Stimulated activated CD4-positive, alpha-beta T cell treated with anti-CD3 and anti-CD28 coated beads, Interleukin-4, amount 100 ng/mL, for 48 hours (primary cell): Measurements from ENCODE around the gene SYCN.

Experiments
- DNase-seq, 2 donors: peaks; one replicate each; pipeline ENCODE4 v3.0.0-alpha.2; 2020; ENCODE audit warnings: low read depth in 2 of 2

Gene SYCN

GRCh38 chr19:39194832-39195542, 9.1 kb downstream of the SYCN start:
- no peak for DNase-seq

DNA sequence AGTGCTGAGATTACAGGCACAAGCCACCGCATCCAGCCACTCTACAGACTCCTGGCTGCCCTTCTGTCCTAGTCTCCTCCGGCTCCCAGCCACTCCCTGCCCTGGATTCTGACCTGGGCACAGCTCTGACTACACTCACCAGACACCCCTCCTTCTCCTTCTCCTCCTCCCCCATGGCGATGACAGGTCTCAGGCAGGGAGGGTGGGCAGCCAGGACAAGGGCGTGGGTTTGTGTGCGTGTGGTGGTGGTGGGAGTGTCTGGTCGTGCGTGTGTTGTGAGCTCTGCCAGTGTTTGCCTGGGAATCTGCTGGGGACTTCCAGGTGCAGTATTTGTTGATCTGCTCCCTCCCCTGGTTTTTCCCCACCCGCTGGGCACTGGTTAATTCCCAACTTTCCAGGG, 10.3 kb downstream of the SYCN start:
- no peak for DNase-seq

DNA sequence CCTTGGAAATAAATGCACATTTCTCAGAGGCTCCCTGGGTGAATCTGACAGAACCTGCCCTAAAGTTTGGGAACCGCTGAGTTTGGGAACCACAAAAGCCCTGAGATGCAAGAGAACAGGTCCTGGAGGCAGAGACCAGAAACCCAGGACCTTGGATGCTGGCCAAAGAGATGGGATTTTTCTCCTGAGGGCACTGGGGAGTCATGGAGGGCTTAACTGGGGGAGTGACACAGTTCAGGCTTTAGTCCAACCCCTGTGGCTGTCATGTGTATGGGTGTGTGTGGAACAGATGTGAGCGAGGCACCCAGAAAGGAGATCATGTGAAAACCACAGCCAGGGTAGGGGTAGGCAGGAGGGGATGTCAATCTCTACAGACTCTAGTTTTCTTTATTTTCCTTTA, 11.2 kb downstream of the SYCN start:
- DNase-seq, result no peak

- DNase-seq, result no peak
Measured at GRCh38 chr19:39190768-39191167, 13.3 kb downstream of the SYCN start.

- DNase-seq, result no peak
Measured at GRCh38 chr19:39188960-39189359, 15.1 kb downstream of the SYCN start.

GRCh38 chr19:39187552-39187943, 16.5 kb downstream of the SYCN start:
- DNase-seq, result no peak

GRCh38 chr19:39186391-39186790, 17.7 kb downstream of the SYCN start:
- DNase-seq, result no peak

DNA sequence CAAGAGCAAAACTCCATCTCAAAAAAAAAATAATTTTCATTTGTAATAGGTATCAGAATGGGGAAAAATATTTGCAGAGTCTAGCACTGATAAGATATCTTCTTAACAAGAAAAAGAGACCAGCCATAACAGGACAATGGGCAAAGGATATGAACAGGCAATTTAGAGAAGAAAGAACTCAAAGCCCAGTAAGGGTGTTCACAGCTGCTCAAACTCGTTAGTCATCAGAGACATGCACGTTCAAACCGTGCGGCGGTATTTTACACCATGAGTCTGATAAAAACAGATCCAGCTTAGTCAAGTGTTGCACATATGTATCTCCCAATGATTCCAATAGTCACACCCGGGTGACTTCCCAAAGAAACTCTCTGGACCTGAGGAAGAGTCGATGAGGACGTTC, 21.0 kb downstream of the SYCN start:
- no peak for DNase-seq

DNA sequence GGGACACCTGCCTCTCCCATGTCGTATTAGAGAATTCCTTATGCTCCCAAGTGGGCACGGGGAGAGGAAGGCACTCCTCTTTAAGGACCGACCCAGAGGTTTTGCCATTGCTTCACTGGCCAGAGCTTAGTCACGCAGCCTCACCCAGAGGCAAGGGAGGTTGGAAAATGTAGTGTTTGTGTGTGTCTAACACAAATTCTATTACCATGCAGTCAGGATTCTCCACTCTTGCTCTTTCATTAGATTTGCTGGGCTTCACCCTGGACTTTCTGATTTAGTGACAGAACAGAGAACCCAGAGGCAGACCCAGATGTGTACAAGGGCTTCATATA, 21.9 kb downstream of the SYCN start:
- no peak for DNase-seq

DNA sequence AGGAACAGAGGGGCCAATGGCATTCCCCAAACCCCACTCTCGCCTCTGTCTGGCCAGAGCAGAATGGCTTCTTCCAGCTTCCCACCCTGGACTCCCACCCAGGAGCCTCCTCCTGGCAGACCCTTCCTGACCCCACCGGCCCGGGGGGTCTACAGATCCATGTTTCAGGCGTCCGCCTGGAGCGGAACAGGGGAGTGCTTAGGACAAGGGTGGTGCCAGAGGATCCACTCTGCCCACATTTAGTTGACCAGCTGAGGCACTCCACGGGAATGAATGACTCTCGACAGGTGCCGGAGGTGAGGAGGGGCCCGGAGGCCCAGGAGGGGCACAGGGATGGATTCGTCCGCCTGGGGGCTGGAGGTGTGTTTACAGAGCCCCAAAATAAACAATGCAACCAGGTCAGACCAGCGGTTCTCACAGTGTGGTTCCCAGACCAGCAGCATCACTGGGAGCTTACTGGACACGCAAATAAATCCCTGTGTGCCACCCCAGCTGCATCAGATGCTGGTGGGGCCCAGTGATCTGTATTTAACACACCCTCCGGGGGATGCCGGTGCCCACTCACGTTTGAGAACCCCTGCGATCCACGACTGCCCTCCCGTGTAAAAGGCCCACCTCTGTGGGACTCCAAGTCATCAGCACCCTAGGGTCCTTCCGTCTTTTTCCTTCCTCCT, 22.4 kb downstream of the SYCN start:
- DNase-seq, result no peak

DNA sequence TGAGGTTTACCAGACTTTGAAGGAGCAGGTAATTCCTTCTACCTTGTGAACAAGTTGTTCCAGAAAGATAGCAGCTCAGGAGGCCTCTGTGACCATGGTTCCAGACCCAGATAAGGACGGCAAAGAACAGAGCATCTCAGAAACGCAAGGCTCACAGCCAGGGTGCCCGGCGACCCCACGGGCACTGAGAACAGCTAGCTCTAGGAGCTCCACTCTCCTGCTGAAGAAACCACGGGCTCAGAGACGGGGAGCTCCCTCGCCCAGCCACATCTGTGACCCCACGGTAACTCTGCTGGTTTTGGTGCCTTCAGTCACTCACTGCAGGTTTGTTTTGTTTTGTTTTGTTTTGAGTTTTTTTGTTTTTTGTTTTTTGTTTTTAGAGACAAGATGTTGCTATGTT, 23.3 kb downstream of the SYCN start:
- DNase-seq, result no peak

DNA sequence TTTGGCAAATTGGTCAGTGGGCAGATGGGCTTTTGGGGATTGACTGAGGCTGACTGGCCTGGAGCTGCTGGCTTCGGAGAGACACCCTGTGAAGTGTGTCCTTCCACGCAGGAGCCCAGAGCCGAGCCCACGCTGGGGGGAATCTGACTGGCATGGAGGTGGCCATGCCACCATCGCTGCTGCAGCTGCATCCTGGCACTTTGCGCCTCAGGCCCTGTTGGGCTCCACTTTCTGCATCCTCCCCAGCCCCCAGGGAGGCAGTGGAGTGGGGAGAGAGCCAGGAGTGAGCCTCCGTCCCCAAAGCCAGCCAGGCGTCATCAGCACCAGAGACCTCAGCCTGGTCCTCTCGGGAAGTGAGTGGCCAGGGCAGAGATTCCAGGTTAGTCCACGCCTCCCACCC, 24.3 kb downstream of the SYCN start:
- DNase-seq, result no peak

- DNase-seq, result no peak
Measured at GRCh38 chr19:39178296-39179006, 25.6 kb downstream of the SYCN start.

GRCh38 chr19:39177736-39178135, 26.3 kb downstream of the SYCN start:
- no peak for DNase-seq

GRCh38 chr19:39177110-39177699, 26.9 kb downstream of the SYCN start:
- DNase-seq, result no peak

- no peak for DNase-seq
Measured at GRCh38 chr19:39175564-39175963, 28.5 kb downstream of the SYCN start.

DNA sequence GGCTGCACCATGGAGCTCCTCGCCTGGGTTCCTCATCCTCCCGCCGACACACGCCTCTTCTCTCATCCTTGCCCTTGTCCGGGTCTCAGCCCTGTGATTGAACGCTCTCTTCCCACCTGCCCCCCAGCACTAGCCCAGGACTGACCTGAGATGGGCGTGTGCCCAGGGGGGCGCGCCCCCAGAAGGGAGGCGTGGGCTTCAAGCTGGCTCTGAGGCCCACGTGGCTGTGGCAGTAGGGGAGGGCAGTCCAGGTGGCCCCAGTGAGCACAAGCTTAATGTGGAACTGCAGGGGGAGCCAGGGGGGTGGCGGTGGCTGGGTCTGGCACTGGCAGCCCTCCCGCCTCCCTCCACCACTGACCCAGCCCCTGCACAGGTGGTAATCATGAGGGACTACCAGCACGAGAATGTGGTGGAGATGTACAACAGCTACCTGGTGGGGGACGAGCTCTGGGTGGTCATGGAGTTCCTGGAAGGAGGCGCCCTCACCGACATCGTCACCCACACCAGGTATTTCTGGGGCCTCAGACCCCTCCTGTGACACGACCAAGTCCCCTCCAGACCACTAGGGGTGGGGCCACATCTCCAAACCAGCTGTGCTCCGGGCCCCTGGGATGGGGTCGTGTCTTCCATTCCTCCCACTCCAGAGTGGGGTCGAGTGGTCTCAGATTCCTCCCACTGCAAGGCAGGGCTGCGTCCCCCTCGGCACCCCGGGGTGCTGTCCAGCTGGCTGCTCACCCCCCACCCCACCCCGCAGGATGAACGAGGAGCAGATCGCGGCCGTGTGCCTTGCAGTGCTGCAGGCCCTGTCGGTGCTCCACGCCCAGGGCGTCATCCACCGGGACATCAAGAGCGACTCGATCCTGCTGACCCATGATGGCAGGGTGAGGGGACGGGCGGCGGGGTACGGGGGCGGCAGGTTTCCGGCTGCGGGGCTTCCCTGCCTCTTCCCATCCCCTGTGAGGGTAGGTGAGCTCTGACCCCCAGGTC, 29.2 kb downstream of the SYCN start:
- DNase-seq, result no peak

- DNase-seq, result no peak
Measured at GRCh38 chr19:39174142-39174541, 29.9 kb downstream of the SYCN start.

GRCh38 chr19:39173502-39173991, 30.5 kb downstream of the SYCN start:
- no peak for DNase-seq

GRCh38 chr19:39172700-39173501, 31.2 kb downstream of the SYCN start:
- DNase-seq, result no peak
